ENCODE measurements around the gene CLIC2. TPM values are rescaled to one million over a fixed set of nuclear protein-coding genes. Genes with fewer than 3 reads are reported as not detected.
"Not testable (repeated sequence)": the region's sequence is repeated elsewhere in the genome, so short reads cannot be mapped to it uniquely, and the experiment has no call there.

CLIC2 gene
- total RNA-seq, 4 donors from 2014 or later = 3.0 to 7.3 (median 5.2) TPM

- Histone ChIP-seq H3K27me3 (no peaks in the 10 kb centered on the region), H3K4me3 (no peak overlapping the region), H3K4me1 (no peaks in the 10 kb centered on the region), H3K9me3 (peaks cover 0 to 4% (median 0%) of the 10 kb centered on the region in 3 donors), H3K36me3 (no peaks in the 10 kb centered on the region), H3K27ac (no peak overlapping the region)
- TF ChIP-seq CTCF (IDR thresholded peaks at IDR 0.05) (no peak), POLR2A (IDR thresholded peaks at IDR 0.05) (no peak)
- WGBS, 2 donors = 60 to 100% methylated on average over 1 of the region's 4 CpGs
- no peak for DNase-seq
- intact Hi-C loops (cut with DNase I) = no loop called here
Measured at GRCh38 chrX:155313766-155314165, 20.6 kb downstream of the CLIC2 start.

GRCh38 chrX:155293771-155294170 is 40.6 kb downstream of the CLIC2 start:
- H3K9me3 ChIP-seq = no peaks in the 10 kb centered on the region
- intact Hi-C loops (cut with DNase I) = no loop called here
- TF ChIP-seq CTCF (IDR thresholded peaks at IDR 0.05) = no peak
- no peak for TF ChIP-seq POLR2A (IDR thresholded peaks at IDR 0.05)

GRCh38 chrX:155279873-155280272 is 54.5 kb downstream of the CLIC2 start:
- H3K4me3 ChIP-seq = no peak overlapping the region
- no peaks in the 10 kb centered on the region for H3K4me1 ChIP-seq
- no peak overlapping the region for H3K27ac ChIP-seq
- no peaks in the 10 kb centered on the region for H3K36me3 ChIP-seq
- no peaks in the 10 kb centered on the region for H3K9me3 ChIP-seq
- intact Hi-C loops (cut with DNase I) = no loop called here
- no peak for DNase-seq
- H3K27me3 ChIP-seq = no peaks in the 10 kb centered on the region
- WGBS, 2 donors = 100% methylated on average over 1 of the region's 1 CpG
- no peak for TF ChIP-seq CTCF (IDR thresholded peaks at IDR 0.05)
- TF ChIP-seq POLR2A (IDR thresholded peaks at IDR 0.05) = no peak

More at GRCh38 chrX:155293771-155294170, 40.6 kb downstream of the CLIC2 start:
- no peak overlapping the region for H3K4me3 ChIP-seq
- no peak for DNase-seq
- no peak overlapping the region for H3K27ac ChIP-seq
- H3K27me3 ChIP-seq = no peaks in the 10 kb centered on the region
- H3K36me3 ChIP-seq = no peaks in the 10 kb centered on the region
- no peaks in the 10 kb centered on the region for H3K4me1 ChIP-seq

- intact Hi-C loops (cut with DNase I) = no loop called here
- no peaks in the 10 kb centered on the region for H3K4me1 ChIP-seq
- H3K9me3 ChIP-seq = no peaks in the 10 kb centered on the region
- DNase-seq = no peak
- no peaks in the 10 kb centered on the region for H3K27me3 ChIP-seq
- 92 to 100% methylated on average over 1 of the region's 1 CpG for WGBS, 2 donors
- H3K4me3 ChIP-seq = no peak overlapping the region
- no peaks in the 10 kb centered on the region for H3K36me3 ChIP-seq
- H3K27ac ChIP-seq = no peak overlapping the region
- TF ChIP-seq CTCF (IDR thresholded peaks at IDR 0.05) (no peak), POLR2A (IDR thresholded peaks at IDR 0.05) (no peak)
Measured at GRCh38 chrX:155270969-155271368, 63.4 kb downstream of the CLIC2 start.

- H3K4me1 ChIP-seq; H3K36me3 ChIP-seq; H3K27me3 ChIP-seq; intact Hi-C loops (cut with DNase I); H3K4me3 ChIP-seq; H3K27ac ChIP-seq; H3K9me3 ChIP-seq; DNase-seq: not testable (repeated sequence)
- 80 to 100% methylated on average over 1 of the region's 1 CpG for WGBS, 2 donors
Measured at GRCh38 chrX:155267995-155268394, 66.4 kb downstream of the CLIC2 start.

- peaks cover 0 to 5% (median 0%) of the 10 kb centered on the region in 4 donors for H3K27me3 ChIP-seq
- H3K4me3 ChIP-seq = no peak overlapping the region
- H3K36me3 ChIP-seq = no peaks in the 10 kb centered on the region
- H3K4me1 ChIP-seq = no peaks in the 10 kb centered on the region
- no peak for TF ChIP-seq CTCF (IDR thresholded peaks at IDR 0.05)
- TF ChIP-seq POLR2A (IDR thresholded peaks at IDR 0.05) = no peak
- WGBS, 2 donors = 59 to 88% methylated on average over 1 of the region's 1 CpG
- H3K27ac ChIP-seq = no peak overlapping the region
- no peaks in the 10 kb centered on the region for H3K9me3 ChIP-seq
- no peak for DNase-seq
- intact Hi-C loops (cut with DNase I) = no loop called here
Measured at GRCh38 chrX:155266439-155266838, 68.0 kb downstream of the CLIC2 start.

Measured in esophagus squamous epithelium (tissue), 5 donors.